Stimulated activated CD8-positive, alpha-beta memory T cell treated with anti-CD3 and anti-CD28 coated beads, Interleukin-12 subunit alpha, Interleukin-12 subunit beta, amount 100 ng/mL, for 24 hours (primary cell): ENCODE measurements around the gene PRDM16.
"Not testable (repeated sequence)": the region's sequence is repeated elsewhere in the genome, so short reads cannot be mapped to it uniquely, and the experiment has no call there.

ENCODE experiments used
- DNase-seq: peaks from one replicate; pipeline ENCODE4 v3.0.0-alpha.2; 2020; ENCODE audit errors: extremely low read depth

PRDM16 gene

DNA sequence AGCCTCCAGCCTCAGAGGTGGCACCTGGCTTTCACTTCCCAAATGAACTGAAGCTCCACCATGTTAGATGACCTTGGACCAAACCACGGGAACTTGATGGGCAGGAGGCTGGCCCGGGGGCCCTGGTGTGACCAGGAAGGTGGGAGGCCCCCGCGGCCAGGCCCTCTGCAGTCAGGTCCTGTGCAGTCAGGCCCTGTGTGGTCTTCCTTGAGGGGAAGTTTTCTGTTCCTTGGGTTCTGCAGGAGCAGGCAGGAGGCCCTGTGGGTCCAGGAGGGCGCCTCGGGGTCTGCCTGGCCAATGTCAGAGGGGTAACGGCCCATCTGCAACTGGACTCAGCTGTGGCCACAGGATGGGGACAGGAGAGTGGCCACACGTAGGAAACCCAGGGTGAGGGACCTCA, 13.0 kb downstream of the PRDM16 start:
- no peak for DNase-seq

DNA sequence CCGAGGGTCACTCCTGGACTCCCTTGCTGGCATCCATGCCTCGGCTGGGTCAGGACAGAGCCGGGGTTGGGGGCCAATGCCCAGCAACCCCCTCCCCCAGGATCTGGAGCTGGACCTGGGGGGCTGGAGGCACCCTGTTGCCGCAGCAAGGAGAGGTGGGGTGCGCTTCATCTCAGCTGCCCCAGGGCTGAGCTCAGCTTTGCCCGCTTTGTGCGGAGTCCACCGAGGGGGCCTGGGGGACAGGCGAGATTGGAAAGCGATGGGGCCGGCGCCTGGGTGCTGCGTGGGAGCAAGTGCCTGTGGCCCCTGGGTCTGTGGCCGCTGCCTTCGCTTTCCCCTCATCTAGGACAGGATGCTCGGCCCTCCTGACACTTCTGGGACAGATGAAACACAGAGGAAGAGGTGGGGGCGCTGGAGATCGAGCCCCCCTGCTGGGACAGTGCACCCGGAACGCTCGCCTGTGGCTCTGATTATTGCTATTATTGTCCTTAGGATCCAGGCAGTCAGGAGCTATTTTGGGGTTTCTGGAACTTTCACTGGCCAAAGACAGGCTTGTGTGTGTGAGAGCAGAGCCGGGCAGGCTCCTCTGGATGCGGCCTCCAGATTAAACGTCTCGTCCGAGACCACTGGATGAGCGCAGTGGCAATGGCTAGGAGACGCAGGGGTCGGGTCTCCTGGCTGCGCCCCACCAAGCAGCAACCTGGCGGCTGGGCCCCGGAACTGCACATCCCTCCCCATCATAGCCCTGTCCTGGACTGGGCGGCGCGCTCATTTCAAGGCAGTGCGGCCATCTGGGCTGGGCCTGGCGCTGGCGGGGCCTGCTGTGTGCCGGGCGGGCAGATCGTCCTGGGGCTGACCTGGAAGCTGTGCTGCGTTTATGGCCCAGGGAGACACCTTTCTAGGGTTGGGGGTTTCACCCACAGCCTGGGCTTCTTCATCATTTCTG, 13.8 kb downstream of the PRDM16 start:
- DNase-seq, result no peak

GRCh38 chr1:3084154-3084553, 15.2 kb downstream of the PRDM16 start:
- DNase-seq, result no peak

DNA sequence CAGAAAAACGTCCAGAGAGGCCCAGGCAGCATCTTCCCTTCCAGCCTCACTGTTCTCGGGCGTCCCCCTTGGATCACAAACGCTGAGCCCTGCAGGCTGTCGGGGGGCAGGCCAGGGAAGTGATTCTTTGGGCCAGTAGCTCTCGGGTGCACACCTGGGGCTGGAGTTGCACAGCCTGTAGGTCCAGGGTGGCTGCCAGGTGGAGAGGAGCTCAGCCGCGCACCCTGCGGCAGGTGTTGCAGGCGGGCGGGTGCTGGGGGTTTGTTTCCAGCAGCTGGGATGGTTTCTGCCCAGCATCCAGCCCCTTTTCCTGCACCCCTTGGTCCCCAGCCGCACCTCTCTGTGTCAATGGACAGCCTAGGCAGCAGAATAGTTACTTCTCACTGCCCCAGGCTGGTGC, 15.7 kb downstream of the PRDM16 start:
- no peak for DNase-seq

- DNase-seq, result no peak
Observed at GRCh38 chr1:3085721-3086120, 16.7 kb downstream of the PRDM16 start.

DNA sequence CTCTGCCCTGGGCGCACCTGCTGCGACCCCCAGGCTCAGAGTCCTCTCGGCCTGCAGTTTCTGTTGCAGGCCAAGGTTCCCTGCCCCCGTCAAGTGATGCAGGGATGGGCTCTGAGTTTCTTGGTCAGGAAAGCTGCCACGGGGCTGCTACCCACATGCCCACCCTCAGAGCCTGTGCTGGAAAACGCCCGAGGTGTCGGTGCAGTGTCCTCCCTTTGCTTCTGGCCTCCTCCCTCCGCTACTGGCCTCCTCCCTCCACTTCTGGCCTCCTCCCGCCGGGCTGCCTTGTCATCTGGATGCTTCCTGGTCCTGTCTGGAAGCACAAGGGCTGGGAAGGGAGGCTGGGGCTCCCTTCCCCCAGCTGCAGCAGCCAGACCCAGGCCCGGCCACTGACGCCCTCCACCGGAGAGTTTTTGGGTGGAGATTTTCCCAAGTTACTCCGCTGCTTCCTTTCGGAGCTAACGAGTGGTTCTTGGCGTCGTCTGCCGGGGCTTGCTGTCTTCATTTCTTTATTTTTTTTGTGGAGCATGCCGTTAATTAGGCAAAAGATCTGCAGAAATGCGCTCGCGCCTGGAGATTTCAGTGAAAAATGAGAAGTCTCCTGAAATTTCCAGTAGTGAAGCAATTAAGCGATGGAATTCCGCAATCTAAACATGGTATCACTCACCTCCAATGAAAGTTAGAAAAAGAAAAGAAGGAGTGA, 17.4 kb downstream of the PRDM16 start:
- no peak for DNase-seq

DNA sequence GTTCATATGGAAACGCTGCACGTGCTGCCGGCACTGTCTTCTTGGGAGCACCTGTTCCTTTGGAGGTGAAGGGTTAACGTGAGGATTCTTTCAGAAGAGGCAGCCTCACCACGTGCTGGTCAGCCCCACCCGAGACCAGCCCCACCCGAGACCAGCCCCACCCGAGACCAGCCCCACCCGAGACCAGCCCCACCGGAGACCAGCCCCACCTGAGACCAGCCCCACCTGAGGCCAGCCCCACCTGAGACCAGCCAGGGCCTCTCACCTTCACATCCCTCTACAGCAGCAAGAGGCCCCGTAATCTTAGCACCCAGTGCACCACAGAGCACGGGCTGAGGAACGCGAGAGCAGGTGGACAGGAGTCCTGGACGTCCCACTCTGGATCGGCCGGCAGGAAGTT, 18.0 kb downstream of the PRDM16 start:
- no peak for DNase-seq

GRCh38 chr1:3087946-3088668, 19.1 kb downstream of the PRDM16 start:
- not testable (repeated sequence) for DNase-seq

GRCh38 chr1:3089490-3089889, 20.5 kb downstream of the PRDM16 start:
- DNase-seq, result no peak

- no peak for DNase-seq
Observed at GRCh38 chr1:3091334-3091733, 22.3 kb downstream of the PRDM16 start.

DNA sequence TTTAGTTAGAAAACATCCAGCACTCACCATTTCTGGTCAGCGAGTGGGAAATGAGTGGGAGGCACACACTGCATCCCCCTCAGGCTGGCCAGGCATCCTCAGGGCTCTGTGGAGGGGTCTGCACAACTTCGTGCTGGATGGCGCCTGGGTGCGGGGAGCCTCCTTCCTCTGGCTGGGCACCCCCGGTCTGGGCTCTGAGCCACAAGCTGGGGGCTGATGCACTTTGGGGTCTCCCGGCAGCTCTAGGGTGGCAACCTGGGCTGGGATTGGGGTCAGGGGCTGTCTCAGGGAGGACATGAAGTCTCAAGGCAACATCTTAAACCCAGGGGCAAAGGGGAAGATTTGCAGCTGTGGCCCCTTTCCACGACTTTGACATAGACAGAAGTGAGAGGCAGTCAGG, 23.5 kb downstream of the PRDM16 start:
- no peak for DNase-seq

DNA sequence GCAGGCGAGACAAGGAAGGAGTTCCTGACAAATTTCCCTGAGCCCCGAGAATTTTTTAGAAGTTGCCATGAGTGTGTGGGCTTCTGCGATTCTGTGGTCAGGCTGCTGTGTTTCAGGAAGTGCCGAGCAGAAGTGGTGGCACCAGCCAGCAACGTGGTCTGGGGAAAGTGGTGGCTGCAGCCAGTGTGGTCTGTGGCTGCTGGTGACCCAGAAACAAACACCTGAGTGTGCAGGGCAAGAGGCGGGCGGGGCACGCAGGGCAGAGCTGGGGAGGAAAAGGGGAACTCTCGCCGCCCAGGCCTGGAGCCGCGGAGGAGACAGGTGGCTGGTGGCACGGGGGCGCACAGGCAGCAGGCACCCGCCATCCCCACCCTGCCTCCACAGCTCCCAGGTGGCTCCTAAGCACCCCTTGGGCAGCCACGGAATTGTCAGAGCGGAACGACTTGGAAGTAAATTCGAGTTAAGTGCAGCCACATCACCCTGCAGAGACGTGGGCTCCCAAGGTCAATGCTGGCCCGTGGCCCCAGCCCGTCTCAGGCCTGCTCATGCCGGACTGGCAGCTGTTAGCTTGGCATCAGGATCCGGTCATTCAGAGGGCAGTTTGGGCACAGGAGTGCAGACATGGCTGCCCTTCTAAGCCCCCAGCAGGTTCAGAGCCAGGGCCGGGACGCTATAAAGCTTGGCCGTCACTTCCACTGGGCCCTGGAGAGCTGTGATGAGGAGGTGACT, 25.1 kb downstream of the PRDM16 start:
- no peak for DNase-seq

DNA sequence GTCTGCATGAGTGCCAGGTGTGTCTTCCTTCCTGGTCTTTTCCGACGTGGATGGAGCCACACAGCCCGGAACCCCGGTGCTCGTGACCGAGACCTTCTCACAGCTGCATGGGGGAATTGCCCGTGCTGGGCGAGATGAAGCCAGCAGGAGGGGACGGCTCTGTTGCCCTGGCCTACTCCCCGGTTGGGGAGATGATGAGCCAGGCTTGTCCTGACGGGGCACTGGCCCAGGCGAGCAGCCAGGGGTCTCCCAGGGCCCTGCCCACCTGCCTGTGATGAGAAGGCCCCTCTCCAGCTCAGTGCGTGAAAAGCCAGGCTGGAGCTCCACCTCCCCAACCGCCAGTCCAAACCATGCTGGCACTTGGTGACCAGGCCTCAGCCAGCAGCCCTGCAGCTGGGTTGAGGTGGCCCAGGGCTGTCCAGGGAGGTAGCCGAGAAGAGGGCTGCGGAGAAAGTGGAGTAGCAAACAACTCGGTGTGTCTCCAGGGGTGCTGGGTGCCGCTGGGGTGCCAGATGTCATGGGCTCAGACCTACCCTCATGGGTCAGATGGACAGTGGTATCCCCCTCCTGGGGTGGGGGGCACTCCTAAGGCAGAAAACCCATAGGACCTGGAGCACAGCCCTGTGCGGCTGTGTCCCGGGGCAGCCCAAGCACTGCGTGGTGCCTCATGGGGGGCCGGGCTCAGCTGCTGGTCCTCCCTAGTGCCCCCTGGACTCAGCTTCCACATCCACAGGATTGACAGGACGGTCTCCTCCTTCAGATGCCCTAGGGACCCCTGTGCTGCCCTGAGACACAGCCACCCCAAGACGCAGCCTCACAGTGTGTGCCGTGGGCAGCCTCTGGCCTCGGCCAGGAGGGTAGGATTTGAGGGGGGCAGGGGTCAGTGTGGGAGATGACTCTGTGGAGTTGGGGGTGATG, 26.1 kb downstream of the PRDM16 start:
- DNase-seq, result no peak

DNA sequence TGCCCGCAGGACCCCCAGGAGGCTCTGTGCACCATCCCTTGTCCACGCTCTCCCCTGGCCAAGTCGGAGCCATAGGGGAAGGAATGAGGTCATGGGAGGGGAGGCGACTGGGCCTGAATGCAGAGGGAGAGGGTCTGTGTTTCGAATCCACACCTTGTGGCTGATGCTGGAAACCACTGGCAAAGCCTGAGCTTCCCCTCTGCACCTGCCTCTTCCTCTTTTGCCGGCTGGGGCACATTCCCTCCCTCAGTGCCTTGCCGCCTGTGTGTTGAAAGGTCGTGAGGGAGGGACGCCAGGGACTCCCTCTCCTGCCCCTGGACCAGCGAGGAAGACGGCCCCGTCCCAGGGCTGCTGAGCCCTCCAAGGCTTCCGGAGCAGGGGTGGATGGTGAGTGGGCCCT, 27.3 kb downstream of the PRDM16 start:
- no peak for DNase-seq

- no peak for DNase-seq
Observed at GRCh38 chr1:3097231-3097630, 28.2 kb downstream of the PRDM16 start.

DNA sequence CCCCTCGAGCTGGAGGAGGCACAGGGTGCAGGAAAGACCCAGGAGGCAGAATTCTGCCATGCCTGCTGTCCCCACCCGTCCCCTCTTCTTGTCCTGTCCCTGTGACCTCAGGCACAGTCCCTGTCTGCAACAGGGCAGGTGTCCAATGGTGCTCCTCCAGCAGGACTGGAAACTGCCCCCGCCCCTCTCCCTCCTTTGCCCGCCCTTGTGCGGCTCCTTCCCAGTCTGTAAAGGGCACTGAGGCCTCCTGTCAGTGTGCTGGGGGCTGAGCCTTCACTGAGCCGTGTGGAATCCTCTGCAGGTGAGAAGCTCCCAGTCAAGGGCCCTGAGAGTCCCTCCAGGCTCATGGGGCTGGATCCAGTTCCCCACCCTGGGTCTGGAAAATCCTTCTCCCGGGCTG, 28.9 kb downstream of the PRDM16 start:
- no peak for DNase-seq

DNA sequence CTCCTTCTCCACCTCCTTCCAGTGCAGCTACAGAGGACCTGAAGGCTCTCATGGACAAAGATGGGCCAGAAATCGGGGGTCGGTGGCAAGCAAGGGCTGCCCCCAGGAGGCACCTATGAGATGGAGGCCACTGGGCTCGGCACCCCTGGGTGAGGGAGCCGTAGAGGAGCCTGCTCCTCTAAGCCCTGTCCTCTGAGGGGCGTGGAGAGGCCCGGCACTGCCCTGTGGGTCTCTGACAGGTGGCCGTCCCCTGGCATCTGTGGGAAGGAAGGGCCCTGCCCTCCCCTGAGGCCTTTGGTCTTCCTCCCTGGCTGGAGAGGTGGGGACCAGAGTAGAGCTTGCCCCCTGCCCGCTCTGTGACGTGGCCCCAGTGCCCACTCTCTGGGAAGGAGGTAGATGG, 30.9 kb downstream of the PRDM16 start:
- DNase-seq, result no peak

DNA sequence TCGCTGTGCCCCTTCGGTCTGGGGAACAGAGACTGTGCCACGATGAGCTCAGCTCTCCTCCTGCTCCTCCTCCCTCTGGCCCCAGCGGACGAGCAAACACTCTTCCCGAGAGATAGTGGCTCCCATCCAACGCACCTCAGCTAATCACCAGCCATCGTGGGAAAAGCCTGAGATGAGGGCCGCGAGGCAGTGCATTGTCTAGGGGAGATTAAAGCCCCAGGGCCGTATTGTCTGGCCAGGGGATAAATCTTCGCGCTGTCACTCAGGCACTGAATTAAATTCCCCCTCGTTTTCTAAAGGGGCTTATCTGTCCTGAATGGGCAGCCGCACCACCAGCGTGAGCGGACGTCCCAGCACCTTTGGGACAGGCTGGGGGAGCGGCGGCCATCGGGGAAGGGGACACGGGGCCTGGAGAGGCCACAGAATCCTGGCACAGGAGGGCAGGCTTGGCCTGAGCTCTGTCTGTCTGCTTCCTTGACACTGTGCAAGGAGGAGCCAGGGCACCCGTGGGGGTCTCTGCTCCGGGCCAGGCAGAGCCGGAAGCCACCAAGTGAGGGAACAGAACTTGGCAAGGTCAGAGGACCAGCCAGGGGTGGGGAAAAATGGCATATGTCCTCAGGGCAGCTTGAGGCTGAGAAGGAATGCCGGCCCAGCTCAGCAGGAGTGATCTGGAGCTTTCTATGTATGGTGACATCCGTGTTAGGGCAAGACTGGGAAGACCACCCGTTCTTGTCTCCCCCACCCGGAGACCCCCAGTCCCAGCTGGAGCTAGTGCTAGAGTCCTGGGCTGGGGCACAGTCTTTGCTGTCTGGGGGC, 32.3 kb downstream of the PRDM16 start:
- DNase-seq, result no peak

- DNase-seq, result no peak
Observed at GRCh38 chr1:3102641-3103040, 33.6 kb downstream of the PRDM16 start.
